ENCODE results near the gene CWC27.

DNA sequence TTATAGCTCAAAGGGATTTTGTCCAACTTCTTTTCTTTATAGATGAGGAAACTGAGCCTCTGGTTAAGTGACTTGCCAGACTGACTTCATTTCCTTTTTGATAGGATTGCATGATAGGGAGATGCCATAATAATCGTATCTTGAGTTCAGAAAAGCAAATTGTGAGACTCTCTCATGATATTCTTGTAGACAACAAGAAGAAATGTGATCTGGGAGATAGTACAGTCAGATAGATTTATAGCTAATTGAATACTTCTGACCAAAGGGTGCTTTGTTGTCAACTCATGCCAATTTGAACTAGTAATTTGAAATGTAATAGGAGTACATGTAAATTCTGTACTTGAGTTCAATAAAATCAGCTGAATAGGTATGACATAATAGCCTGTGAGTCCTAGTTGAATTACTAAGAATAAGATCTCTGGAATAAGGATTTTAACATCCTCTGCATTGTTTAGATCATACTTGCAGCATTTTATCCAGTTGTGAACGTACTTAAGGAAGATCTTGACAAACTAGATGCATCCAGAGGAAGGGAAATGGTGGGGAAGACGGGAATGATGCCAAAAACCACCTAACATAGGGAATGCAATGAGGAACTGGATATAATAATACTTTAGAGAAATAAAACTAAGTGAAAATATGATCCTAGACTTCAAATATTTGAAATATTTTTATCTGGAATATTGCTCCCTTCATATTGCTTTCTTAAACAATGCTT is 25.5 kb downstream of the CWC27 start:
- TF ChIP-seq, protein P1, sequence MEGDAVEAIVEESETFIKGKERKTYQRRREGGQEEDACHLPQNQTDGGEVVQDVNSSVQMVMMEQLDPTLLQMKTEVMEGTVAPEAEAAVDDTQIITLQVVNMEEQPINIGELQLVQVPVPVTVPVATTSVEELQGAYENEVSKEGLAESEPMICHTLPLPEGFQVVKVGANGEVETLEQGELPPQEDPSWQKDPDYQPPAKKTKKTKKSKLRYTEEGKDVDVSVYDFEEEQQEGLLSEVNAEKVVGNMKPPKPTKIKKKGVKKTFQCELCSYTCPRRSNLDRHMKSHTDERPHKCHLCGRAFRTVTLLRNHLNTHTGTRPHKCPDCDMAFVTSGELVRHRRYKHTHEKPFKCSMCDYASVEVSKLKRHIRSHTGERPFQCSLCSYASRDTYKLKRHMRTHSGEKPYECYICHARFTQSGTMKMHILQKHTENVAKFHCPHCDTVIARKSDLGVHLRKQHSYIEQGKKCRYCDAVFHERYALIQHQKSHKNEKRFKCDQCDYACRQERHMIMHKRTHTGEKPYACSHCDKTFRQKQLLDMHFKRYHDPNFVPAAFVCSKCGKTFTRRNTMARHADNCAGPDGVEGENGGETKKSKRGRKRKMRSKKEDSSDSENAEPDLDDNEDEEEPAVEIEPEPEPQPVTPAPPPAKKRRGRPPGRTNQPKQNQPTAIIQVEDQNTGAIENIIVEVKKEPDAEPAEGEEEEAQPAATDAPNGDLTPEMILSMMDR (IDR thresholded peaks at IDR 0.05; ENCODE audit: insufficient read depth, low read length), result no peak
- TF ChIP-seq POLR2AphosphoS5 (IDR thresholded peaks at IDR 0.05; ENCODE audit: low read depth), result no peak
- no peak for TF ChIP-seq SPI1 (IDR thresholded peaks at IDR 0.05; ENCODE audit: borderline replicate concordance, low read depth)
- TF ChIP-seq, protein P2, sequence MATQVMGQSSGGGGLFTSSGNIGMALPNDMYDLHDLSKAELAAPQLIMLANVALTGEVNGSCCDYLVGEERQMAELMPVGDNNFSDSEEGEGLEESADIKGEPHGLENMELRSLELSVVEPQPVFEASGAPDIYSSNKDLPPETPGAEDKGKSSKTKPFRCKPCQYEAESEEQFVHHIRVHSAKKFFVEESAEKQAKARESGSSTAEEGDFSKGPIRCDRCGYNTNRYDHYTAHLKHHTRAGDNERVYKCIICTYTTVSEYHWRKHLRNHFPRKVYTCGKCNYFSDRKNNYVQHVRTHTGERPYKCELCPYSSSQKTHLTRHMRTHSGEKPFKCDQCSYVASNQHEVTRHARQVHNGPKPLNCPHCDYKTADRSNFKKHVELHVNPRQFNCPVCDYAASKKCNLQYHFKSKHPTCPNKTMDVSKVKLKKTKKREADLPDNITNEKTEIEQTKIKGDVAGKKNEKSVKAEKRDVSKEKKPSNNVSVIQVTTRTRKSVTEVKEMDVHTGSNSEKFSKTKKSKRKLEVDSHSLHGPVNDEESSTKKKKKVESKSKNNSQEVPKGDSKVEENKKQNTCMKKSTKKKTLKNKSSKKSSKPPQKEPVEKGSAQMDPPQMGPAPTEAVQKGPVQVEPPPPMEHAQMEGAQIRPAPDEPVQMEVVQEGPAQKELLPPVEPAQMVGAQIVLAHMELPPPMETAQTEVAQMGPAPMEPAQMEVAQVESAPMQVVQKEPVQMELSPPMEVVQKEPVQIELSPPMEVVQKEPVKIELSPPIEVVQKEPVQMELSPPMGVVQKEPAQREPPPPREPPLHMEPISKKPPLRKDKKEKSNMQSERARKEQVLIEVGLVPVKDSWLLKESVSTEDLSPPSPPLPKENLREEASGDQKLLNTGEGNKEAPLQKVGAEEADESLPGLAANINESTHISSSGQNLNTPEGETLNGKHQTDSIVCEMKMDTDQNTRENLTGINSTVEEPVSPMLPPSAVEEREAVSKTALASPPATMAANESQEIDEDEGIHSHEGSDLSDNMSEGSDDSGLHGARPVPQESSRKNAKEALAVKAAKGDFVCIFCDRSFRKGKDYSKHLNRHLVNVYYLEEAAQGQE (IDR thresholded peaks at IDR 0.05; ENCODE audit: insufficient replicate concordance, low read depth), result no peak
- TF ChIP-seq GABPA (IDR thresholded peaks at IDR 0.05; ENCODE audit: low read depth), result no peak
